SU-DHL-6 (cell line): ENCODE results near the gene GRID2.

ENCODE experiments used
- EZH2phosphoT487 ChIP-seq: fragments of 200-600 bp; sonication (generic), shearing (Covaris generic); conservative IDR thresholded peaks from 2 replicates; pipeline ENCODE4 v1.6.1; 2018; ENCODE audit warnings: mild to moderate bottlenecking, antibody characterized with exemption, low read length, moderate library complexity, mixed read lengths
- TF ChIP-seq, protein P1 (sequence below): fragments of 200-600 bp; sonication (generic); IDR thresholded peaks from one replicate; pipeline ENCODE4 v1.5.1; 2017; ENCODE audit warnings: antibody characterized with exemption, mild to moderate bottlenecking, low read length, moderate library complexity; ENCODE audit not compliant: insufficient read depth, poor library complexity, severe bottlenecking

DNA sequence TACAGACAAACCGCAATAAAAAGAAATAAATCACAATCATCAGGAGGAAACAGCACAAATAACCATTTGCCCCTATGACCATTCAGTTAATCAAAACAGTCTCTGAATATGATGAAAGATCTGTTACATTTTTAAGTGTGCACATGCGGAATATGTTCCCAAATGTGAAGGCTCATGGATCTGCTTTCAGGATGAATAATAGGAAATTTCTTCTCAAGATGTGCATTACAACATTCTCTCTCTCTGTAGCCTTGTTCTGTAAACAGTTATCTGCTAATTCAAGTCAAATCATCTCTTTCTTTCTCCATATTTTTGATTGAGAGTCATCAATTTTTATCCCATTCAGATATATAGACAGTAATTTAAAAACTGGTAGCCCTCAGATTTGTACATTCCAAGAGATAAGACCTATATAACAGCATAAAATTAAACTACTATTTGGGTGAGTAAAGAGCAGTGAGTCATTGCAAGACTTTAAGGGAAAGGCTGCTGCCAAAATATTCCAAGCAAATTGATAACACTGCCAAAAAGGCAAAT is 1090.8 kb downstream of the GRID2 start:
- TF ChIP-seq, protein P1, sequence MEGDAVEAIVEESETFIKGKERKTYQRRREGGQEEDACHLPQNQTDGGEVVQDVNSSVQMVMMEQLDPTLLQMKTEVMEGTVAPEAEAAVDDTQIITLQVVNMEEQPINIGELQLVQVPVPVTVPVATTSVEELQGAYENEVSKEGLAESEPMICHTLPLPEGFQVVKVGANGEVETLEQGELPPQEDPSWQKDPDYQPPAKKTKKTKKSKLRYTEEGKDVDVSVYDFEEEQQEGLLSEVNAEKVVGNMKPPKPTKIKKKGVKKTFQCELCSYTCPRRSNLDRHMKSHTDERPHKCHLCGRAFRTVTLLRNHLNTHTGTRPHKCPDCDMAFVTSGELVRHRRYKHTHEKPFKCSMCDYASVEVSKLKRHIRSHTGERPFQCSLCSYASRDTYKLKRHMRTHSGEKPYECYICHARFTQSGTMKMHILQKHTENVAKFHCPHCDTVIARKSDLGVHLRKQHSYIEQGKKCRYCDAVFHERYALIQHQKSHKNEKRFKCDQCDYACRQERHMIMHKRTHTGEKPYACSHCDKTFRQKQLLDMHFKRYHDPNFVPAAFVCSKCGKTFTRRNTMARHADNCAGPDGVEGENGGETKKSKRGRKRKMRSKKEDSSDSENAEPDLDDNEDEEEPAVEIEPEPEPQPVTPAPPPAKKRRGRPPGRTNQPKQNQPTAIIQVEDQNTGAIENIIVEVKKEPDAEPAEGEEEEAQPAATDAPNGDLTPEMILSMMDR, result no peak
- TF ChIP-seq EZH2phosphoT487, result no peak
